OCI-LY3 (cell line): ENCODE measurements around the gene PLEKHA8.

ENCODE experiments used
- H2AFZ ChIP-seq: fragments of 200-600, 300-600 bp; shearing (Covaris generic); 2 replicates; pipeline ENCODE4 v1.6.0; 2014; ENCODE audit warnings: antibody characterized with exemption, low read depth, low read length
- H3K27ac ChIP-seq: fragments of 200-600, 300-600 bp; sonication (generic); 2 replicates; pipeline ENCODE4 v1.5.1; 2014; ENCODE audit warnings: mild to moderate bottlenecking, low read length, moderate library complexity, mixed read lengths
- H3K27me3 ChIP-seq: fragments of 200-600, 300-600 bp; sonication (generic); 2 replicates; pipeline ENCODE4 v1.6.1; 2014; ENCODE audit warnings: low read depth, low read length, mixed read lengths
- H3K36me3 ChIP-seq: fragments of 200-600, 300-600 bp; sonication (generic); replicated peaks from 2 replicates; pipeline ENCODE3; 2014; ENCODE audit warnings: low read depth, low read length, mixed read lengths
- H3K4me1 ChIP-seq: fragments of 300-600, 200-600 bp; sonication (generic); 2 replicates; pipeline ENCODE4 v1.6.1; 2014; ENCODE audit warnings: low read length, mixed read lengths
- H3K4me2 ChIP-seq: fragments of 200-600, 300-600 bp; sonication (generic); 2 replicates; pipeline ENCODE4 v1.6.1; 2014; ENCODE audit warnings: low read length, mixed read lengths
- H3K4me3 ChIP-seq: fragments of 300-600, 200-600 bp; sonication (generic); 2 replicates; pipeline ENCODE4 v1.5.1; 2014; ENCODE audit warnings: antibody characterized with exemption, mild to moderate bottlenecking, low read length, moderate library complexity
- H3K79me2 ChIP-seq: fragments of 300-600, 200-600 bp; shearing (Covaris generic); 2 replicates; pipeline ENCODE4 v1.6.1; 2014; ENCODE audit warnings: mild to moderate bottlenecking, low read length, mixed read lengths
- H3K9ac ChIP-seq: fragments of 300-600, 200-600 bp; shearing (Covaris generic); 2 replicates; pipeline ENCODE4 v1.6.0; 2014; ENCODE audit warnings: mild to moderate bottlenecking, low read length, moderate library complexity
- H3K9me3 ChIP-seq: fragments of 200-600, 300-600 bp; shearing (Covaris generic); 2 replicates; pipeline ENCODE4 v1.6.1; 2014; ENCODE audit warnings: low read length, mixed read lengths; ENCODE audit not compliant: insufficient read depth
- H4K20me1 ChIP-seq: fragments of 200-600, 300-600 bp; sonication (generic); 2 replicates; pipeline ENCODE4 v1.6.1; 2016; ENCODE audit warnings: low read length, mixed read lengths; ENCODE audit not compliant: insufficient read depth
- CTCF ChIP-seq: fragments of 200-600, 300-600 bp; sonication (generic); IDR thresholded peaks from 2 replicates; pipeline ENCODE4 v1.5.1; 2014; ENCODE audit warnings: antibody characterized with exemption, low read length, low read depth
- EZH2phosphoT487 ChIP-seq: fragments of 200-600 bp; shearing (Covaris generic); IDR thresholded peaks from 2 replicates; pipeline ENCODE4 v1.6.1; 2018; ENCODE audit warnings: antibody characterized with exemption, mixed run types, low read depth

Gene PLEKHA8

GRCh38 chr7:30040938-30041337, 12.7 kb downstream of the PLEKHA8 start:
- no peak overlapping the region for H3K4me3 ChIP-seq
- TF ChIP-seq EZH2phosphoT487 (no peak), CTCF (no peak)
- H3K9me3 ChIP-seq, result no peaks in the 10 kb centered on the region
- H3K27me3 ChIP-seq, result no peaks in the 10 kb centered on the region
- H3K27ac ChIP-seq, result no peak overlapping the region
- no peak overlapping the region for H3K4me2 ChIP-seq
- H3K79me2 ChIP-seq, result 0 out of 2 replicates have a peak, but pooled peaks cover 6% of the 10 kb centered on the region
- no peaks in the 10 kb centered on the region for H3K4me1 ChIP-seq
- no peak overlapping the region for H2AFZ ChIP-seq
- H3K9ac ChIP-seq, result no peak overlapping the region
- H3K36me3 ChIP-seq, result no peaks in the 10 kb centered on the region
- peaks cover 20% of the 10 kb centered on the region; the same call in 1 of the 2 replicates for H4K20me1 ChIP-seq

DNA sequence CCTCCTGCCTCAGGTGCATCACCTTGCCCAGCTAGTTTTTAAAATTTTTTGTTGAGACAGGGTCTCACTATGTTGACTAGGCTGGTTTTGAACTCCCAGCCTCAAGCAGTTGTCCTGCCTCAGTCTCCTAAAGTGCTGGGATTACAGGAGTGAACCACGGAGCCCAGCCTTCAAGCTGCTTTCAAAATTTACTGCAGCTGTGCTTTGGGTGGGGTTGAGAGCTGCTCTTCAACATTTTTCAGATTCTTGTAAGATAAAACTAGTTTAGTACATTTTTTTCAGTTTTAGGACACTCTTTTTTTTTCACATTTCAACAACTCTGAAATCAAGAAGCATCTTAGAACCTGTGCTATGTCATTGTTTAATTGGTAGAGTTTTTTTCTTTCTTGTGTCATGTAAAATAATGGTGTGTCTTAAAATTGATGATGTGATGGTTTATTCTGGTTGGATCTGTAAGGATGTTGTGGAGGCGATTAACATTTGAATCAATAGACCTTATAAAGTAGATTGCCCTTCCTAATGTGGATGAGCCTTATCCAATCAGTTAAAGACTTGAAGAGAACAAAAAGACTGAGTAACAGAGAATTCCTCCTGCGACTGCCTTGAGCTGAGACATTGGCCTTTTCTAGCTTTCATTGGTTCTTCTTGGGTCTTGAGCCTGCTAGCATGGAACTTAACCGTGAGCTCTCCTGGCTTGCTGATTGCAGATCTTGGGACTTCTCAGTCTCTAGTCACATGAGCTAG, 13.5 kb downstream of the PLEKHA8 start:
- H3K4me3 ChIP-seq, result no peak overlapping the region
- no peak overlapping the region for H3K9ac ChIP-seq
- H2AFZ ChIP-seq, result no peak overlapping the region
- H3K27me3 ChIP-seq, result no peaks in the 10 kb centered on the region
- peaks cover 20% of the 10 kb centered on the region; the same call in 1 of the 2 replicates for H4K20me1 ChIP-seq
- no peaks in the 10 kb centered on the region for H3K9me3 ChIP-seq
- TF ChIP-seq EZH2phosphoT487 (no peak), CTCF (no peak)
- H3K4me1 ChIP-seq, result no peaks in the 10 kb centered on the region
- no peak overlapping the region for H3K27ac ChIP-seq
- H3K4me2 ChIP-seq, result no peak overlapping the region
- H3K36me3 ChIP-seq, result peaks cover 4% of the 10 kb centered on the region
- H3K79me2 ChIP-seq, result 0 out of 2 replicates have a peak, but pooled peaks cover 6% of the 10 kb centered on the region

GRCh38 chr7:30046127-30046770, 18.0 kb downstream of the PLEKHA8 start:
- H3K79me2 ChIP-seq, result 0 out of 2 replicates have a peak, but pooled peaks cover 3% of the 10 kb centered on the region
- peaks cover 16% of the 10 kb centered on the region for H3K36me3 ChIP-seq
- no peak overlapping the region for H2AFZ ChIP-seq

More at GRCh38 chr7:30046127-30046770, 18.0 kb downstream of the PLEKHA8 start:
- Histone ChIP-seq H3K27me3 (no peaks in the 10 kb centered on the region), H3K4me1 (peaks cover 11% of the 10 kb centered on the region), H3K4me3 (no peak overlapping the region), H3K9me3 (no peaks in the 10 kb centered on the region), H3K9ac (no peak overlapping the region), H3K4me2 (no peak overlapping the region), H3K27ac (no peak overlapping the region), H4K20me1 (peaks cover 13% of the 10 kb centered on the region; the same call in 1 of the 2 replicates)
- TF ChIP-seq EZH2phosphoT487 (no peak), CTCF (no peak)
